Subcutaneous adipose tissue (tissue), 4 donors: Measurements from ENCODE around the gene TPP1. TPM values are rescaled to one million over a fixed set of nuclear protein-coding genes. Genes with fewer than 3 reads are reported as not detected.

Source experiments
- total RNA-seq, 4 donors: library from RNA; depleted of rRNA; stranded (reverse); fragments of >200 nt; gene quantifications; one replicate each; pipeline ENCODE4 v1.1.0, GENCODE V29; 2016
- TF ChIP-seq, protein P1 (sequence below): fragments of 450-650 bp; IDR thresholded peaks from one replicate; pipeline ENCODE4 v1.5.1; 2016; ENCODE audit warnings: low read depth, mild to moderate bottlenecking, control low read depth, antibody characterized with exemption, moderate library complexity

The TPP1 gene
- total RNA-seq, 4 donors from 2014 or later, result 44.8 to 178 (median 93.7) TPM

DNA sequence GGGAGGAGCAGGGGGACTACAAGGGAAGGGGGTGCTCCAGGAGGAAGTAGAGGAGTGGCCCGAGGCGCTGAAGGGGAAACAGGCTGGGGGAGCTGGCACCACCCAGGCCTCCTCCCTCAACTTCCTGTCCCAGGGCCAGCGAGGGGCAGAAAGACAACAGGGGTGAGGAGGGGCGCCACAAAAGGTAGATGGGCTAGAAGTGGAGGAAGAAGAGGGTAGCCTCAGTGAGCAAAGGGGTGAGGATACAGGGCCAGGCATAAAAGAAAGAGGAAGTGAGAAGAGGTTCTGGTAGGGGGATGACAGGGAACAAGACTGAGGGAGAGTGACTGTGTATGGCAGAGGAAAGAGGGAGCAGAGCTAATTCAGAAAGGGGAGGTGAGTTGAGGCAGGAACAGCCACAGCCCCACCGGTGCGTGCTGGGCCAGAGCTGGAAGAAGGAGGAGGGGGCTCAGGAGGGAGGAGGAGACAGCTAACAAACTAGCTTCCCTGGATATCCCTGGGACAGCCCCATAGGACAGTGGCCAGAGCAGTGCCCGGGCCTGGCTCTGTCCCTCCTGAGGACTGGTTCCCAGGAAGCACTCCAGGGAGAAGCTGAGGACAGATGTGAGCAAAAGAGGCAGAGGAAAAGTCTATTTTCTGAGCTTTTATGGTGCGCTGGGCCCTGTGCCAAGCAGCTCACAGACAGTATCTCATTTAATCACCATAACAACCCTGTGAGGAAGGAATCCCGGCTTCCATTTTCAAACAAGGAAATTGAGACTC lies 27.9 kb upstream of the TPP1 start:
- TF ChIP-seq, protein P1, sequence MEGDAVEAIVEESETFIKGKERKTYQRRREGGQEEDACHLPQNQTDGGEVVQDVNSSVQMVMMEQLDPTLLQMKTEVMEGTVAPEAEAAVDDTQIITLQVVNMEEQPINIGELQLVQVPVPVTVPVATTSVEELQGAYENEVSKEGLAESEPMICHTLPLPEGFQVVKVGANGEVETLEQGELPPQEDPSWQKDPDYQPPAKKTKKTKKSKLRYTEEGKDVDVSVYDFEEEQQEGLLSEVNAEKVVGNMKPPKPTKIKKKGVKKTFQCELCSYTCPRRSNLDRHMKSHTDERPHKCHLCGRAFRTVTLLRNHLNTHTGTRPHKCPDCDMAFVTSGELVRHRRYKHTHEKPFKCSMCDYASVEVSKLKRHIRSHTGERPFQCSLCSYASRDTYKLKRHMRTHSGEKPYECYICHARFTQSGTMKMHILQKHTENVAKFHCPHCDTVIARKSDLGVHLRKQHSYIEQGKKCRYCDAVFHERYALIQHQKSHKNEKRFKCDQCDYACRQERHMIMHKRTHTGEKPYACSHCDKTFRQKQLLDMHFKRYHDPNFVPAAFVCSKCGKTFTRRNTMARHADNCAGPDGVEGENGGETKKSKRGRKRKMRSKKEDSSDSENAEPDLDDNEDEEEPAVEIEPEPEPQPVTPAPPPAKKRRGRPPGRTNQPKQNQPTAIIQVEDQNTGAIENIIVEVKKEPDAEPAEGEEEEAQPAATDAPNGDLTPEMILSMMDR, result no peak

DNA sequence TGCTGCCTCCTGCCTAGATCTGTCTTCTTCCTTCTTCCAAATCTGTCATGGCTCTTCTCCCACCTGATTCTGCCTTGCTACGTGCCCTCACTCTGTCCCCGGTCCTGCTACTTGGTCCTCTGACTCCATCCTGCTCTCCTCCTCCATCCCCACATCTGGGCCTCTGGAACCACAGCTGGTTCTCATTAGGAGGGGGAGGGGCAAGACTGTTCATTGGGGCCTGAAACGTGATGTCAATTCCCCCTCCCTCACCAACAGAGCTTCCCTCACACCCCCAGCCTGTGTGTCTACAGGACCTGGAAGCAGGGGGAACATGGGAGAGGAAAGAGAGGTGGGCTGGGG lies 27.3 kb upstream of the TPP1 start:
- TF ChIP-seq, protein P1, result no peak

DNA sequence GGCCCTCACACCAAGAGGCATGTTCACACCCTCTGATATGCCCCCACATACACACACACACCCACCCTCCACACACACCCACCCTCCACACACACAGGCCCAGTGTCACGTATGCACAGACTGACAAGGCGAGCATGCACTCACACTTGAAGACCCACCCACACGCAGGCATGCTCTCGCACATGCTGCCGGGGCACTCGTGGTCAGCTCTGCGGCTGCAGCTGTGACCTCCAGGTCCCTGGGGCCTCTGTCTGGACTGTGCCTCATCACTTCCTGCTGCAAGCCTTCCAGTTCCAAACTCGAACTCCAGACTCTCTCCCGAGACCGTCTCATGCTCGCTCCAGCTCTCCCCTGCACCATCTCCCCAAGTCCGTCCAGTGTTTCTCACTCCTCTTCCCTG lies 26.8 kb upstream of the TPP1 start:
- TF ChIP-seq, protein P1, result no peak

DNA sequence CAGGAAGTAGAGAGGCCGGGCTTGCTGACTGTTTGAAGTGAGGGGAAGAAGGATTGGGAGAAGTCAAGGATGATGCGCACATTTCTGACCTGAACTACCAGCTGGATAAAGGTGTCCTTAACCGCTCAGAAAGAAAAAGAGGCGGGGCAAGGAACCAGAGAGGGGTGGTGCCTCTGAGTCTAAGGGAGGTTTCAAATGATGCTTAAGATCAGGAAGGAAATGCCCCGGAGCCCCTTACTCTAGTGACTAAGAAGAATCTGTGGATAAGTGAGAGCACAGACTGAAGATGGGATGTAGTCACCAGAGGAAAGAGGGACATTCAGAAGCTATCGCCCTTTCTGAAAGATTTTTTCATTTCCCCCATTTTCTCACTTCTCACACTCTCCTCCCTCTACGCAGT lies 23.7 kb upstream of the TPP1 start:
- TF ChIP-seq, protein P1, result no peak

DNA sequence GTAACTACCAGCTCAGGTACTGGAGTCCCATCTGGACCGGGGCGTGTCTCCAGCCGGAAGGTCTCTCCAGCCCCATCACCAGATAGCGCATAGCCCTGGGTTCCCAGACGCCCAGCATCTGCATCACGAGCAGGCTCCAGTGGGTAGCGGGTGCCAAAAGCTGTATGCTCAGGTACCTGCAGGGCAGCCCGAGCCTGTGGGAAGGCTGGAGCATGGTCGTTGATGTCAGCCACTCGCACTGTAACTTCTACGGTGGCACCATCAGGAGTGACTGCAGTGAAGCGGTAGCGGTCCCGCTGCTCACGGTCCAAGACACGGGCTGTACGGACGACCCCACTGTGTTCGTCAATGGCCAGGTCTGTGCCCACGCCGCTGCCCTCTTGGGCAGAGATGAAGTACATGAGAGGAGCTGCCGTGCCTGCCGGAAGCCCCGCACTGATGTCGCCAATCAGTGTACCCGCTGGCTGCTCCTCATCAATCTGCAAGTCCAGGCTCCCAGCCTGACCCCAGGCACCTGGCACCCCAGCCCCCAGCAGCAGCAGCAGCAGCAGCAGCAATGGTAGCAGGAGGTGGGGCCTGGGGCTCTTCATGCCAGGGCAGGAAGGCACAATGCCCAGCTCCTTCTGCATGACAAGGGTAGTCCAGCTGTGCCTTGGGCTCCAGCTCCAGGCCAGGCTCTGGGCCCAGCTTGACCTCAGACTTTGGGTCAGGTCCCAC lies 21.9 kb upstream of the TPP1 start:
- TF ChIP-seq, protein P1, result no peak

DNA sequence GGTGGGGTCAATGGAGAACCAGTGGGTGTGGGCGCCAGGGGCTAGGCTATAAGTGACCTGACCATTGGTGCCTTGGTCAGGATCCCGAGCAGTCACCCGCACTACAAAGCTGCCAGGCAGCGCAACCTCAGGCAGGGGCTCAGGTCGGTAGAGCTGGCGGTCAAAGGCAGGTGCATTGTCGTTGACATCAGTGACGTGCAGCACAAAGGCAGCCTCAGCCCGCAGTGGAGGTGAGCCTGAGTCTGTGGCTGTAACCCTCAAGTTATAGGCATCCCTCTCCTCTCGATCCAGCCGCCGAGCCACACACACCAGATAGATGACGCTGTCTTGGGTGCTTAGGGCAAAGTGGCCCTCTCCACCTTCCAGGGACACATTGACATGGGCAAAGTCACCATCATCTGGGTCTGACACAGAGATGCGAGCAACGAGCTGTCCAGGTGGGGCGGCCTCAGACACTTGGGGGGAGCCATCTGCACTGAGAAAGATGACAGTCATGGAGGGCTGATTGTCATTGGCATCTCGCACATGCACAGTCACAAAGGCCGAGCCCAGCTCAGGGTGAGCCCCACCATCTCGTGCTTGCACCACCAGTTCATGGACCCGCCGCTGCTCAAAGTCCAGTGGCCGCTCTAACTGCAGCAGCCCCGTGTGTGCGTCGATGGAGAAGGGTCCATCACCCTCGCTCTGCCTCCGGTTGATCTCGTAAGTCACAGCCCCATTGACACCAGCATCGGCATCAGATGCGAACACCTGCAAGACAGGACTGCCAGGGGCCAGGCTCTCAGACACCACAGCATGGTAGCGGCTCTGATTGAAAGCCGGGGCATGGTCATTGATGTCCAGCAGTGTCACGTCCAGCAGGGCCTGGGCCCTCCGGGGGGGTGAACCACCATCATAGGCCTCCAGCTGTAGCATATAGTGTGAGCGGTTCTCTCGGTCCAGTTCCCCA lies 21.1 kb upstream of the TPP1 start:
- TF ChIP-seq, protein P1, result no peak

DNA sequence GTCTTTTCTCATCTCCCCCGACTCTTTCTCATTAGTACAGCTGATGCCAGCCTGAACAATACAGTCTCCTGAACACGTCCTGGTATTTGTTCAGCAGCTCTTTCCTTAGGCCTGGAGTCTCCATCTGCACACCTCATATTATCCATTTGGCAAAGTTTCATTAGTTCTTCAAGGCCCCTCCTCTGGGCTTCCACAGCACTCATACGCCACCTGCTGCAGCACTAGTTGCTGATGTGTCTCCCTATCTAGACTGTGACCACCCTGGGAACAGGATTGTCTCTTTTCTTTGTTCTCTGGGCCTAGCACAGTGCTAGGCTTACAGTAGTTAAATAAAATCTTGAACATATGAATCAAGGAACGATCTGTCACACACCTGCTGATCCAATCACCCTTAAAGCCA lies 19.2 kb upstream of the TPP1 start:
- TF ChIP-seq, protein P1, result no peak
